Peyer's patch (tissue), 4 donors: Measurements from ENCODE around the gene RPTOR.

Experiments used
- CTCF ChIP-seq, 6 experiments: fragments of 450-650 bp in 4 of 6; fragments of 200-600 bp in 2 of 6; sonication (generic) in 1 of 6; IDR thresholded peaks; one replicate each; pipeline ENCODE4 v1.5.1; 2017 to 2019; ENCODE audit warnings: antibody characterized with exemption in 6 of 6, mild to moderate bottlenecking in 3 of 6, moderate library complexity in 1 of 6
- POLR2A ChIP-seq, 2 donors: fragments of 450-650 bp; IDR thresholded peaks; one replicate each; pipeline ENCODE4 v1.5.1; 2017; ENCODE audit warnings: antibody characterized with exemption in 2 of 2, mild to moderate bottlenecking in 2 of 2, moderate library complexity in 2 of 2

GRCh38 chr17:80859002-80859941 lies 314.6 kb downstream of the RPTOR start:
- TF ChIP-seq POLR2A (IDR thresholded peaks at IDR 0.05): no peak
- no peak for TF ChIP-seq CTCF (IDR thresholded peaks at IDR 0.05)
